Heart left ventricle (tissue), 16 donors: ENCODE results near the gene MAGI1. TPM values are rescaled to one million over a fixed set of nuclear protein-coding genes. Genes with fewer than 3 reads are reported as not detected.

Experiments used
- ATAC-seq, 4 donors: fragments of 200-7000 bp; cut with Tn5 transposase; one replicate each; pipeline ENCODE4 v1.9.1; 2020 to 2022; ENCODE audit warnings: moderate library complexity in 4 of 4, mild to moderate bottlenecking in 3 of 4, moderate number of reproducible peaks in 1 of 4
- DNase-seq, 5 donors: peaks; one replicate each; pipeline ENCODE4 v3.0.0-alpha.2; 2020
- H3K27ac ChIP-seq, 12 donors: fragments of 200-600 bp; sonication (generic) in 4 of 12; one replicate each; pipeline versions ENCODE4 v1.5.0 to v1.8.0; 2016 to 2022; ENCODE audit warnings: mild to moderate bottlenecking in 2 of 12
- H3K27me3 ChIP-seq, 9 donors: fragments of 200-600 bp; sonication (generic) in 2 of 9; one replicate each; pipeline versions ENCODE4 v1.5.1 to v1.8.0; 2016 to 2022; ENCODE audit warnings: mild to moderate bottlenecking in 3 of 9
- H3K36me3 ChIP-seq, 9 donors: fragments of 200-600 bp; sonication (generic) in 2 of 9; one replicate each; pipeline versions ENCODE4 v1.5.0 to v1.8.0; 2018 to 2022; ENCODE audit warnings: mild to moderate bottlenecking in 2 of 9
- H3K4me1 ChIP-seq, 12 donors: fragments of 200-600 bp; sonication (generic) in 4 of 12; one replicate each; pipeline versions ENCODE4 v1.5.0 to v1.8.0; 2016 to 2022; ENCODE audit warnings: mild to moderate bottlenecking in 3 of 12
- H3K4me3 ChIP-seq, 12 donors: fragments of 200-600 bp; sonication (generic) in 4 of 12; one replicate each; pipeline versions ENCODE4 v1.5.0 to v1.8.0; 2017 to 2022; ENCODE audit warnings: mild to moderate bottlenecking in 9 of 12, moderate library complexity in 4 of 12
- H3K9me3 ChIP-seq, 12 donors: fragments of 200-600 bp; sonication (generic) in 4 of 12; one replicate each; pipeline versions ENCODE4 v1.5.0 to v1.8.0; 2016 to 2022; ENCODE audit warnings: mild to moderate bottlenecking in 1 of 12
- CTCF ChIP-seq, 12 donors: fragments of 200-600 bp; sonication (generic) in 4 of 12; IDR thresholded peaks; one replicate each; pipeline versions ENCODE4 v1.5.0 to v1.8.0; 2018 to 2022; ENCODE audit warnings: antibody characterized with exemption in 12 of 12, mild to moderate bottlenecking in 5 of 12
- POLR2A ChIP-seq, 2 donors: fragments of 450-650 bp; IDR thresholded peaks; one replicate each; pipeline ENCODE4 v1.6.1; 2017; ENCODE audit warnings: antibody characterized with exemption in 2 of 2, mild to moderate bottlenecking in 2 of 2, moderate library complexity in 2 of 2
- WGBS, 4 donors: extraction: QIAGEN DNeasy Blood & Tissue Kit in 2 of 4; methylation state at CpG; one replicate each; pipeline versions ENCODE4 v1.1.5 to v1.1.7; 2013 to 2018; 5-methylcytosine and 5-hydroxymethylcytosine counted together
- intact Hi-C, 10 donors: fragments of 100-400 bp; cut with DNase I; formaldehyde crosslinking; loops; one replicate each; pipeline versions ENCODE4 v1.11.1 to v1.14.2; 2022
- polyA plus RNA-seq, 2 donors: library from polyadenylated mRNA; stranded (reverse); fragments of 200-250 nt; gene quantifications; one replicate each; pipeline ENCODE4 v1.2.3, GENCODE V29; 2013
- total RNA-seq, 9 donors: library from RNA; depleted of rRNA in 2 of 9; stranded (reverse); fragments of >200 nt in 2 of 9; fragmentation: NEBNext Ultra II Directional in 3 of 9; extraction: Animal tissue kit (Norgen Biotek cat#: 25700) in 3 of 9; gene quantifications; one replicate each; pipeline versions ENCODE4 v1.1.0 to v1.2.4, GENCODE V29; 2016 to 2023
- donor health status: ischemic (EF 13 %, LVEDD 7.1; RV severe dilation, severe dysfunction).
- donor health status: healthy with polysubstance abuse.
- donor health status: DM: no; HTN: yes; CAD: no.
- donor health status: DM: no; HTN: no; CAD: no.
- donor health status: ischemic (EF 25% LVEDD 6.9; RV normal size, moderate dysfunction).
- donor health status: ischemic (EF 25% LVEDD 5.7; RV mildly dilated, moderate dysfunction).
- donor health status: healthy.
- donor health status: DM: yes; HTN: yes; CAD: no.
- donor health status: ischemic (EF 35%, LVEDD 5.7; RV mildly dilated, moderate dysfunction).
- donor health status: nonischemic (EF 11% LVEDD 7.7; RV severe dilation, severe dysfunction).
- donor health status: DM: yes; HTN: yes; CAD: no.
- donor health status: PGD.
- donor health status: ischemic (EF 29% LVEDD 5.4; RV normal size, mild dysfunction).
- donor health status: nonischemic (EF 23%, LVEDD 6.1; RV moderate dilation, normal function).

The MAGI1 gene
- total and polyA plus RNA-seq, 11 donors: 18.5 to 52.1 (median 31.4) TPM

GRCh38 chr3:65772758-65773157, 266.0 kb downstream of the MAGI1 start:
- no peak overlapping the region for H3K27ac ChIP-seq
- no peak overlapping the region for H3K4me3 ChIP-seq
- H3K27me3 ChIP-seq: no peaks in the 10 kb centered on the region
- DNase-seq (no peak), ATAC-seq (no peak)
- 63 to 80% (median 72%) methylated on average over 3 of the region's 3 CpGs for WGBS, 4 donors
- peaks cover 0 to 13% (median 0%) of the 10 kb centered on the region in 12 donors for H3K4me1 ChIP-seq
- H3K36me3 ChIP-seq: no peaks in the 10 kb centered on the region
- TF ChIP-seq CTCF (IDR thresholded peaks at IDR 0.05) (no peak), POLR2A (IDR thresholded peaks at IDR 0.05) (no peak)
- intact Hi-C loops: no loop called here
- no peaks in the 10 kb centered on the region for H3K9me3 ChIP-seq

GRCh38 chr3:65767551-65767950, 271.2 kb downstream of the MAGI1 start:
- Histone ChIP-seq H3K27ac (no peak overlapping the region), H3K4me3 (no peak overlapping the region), H3K36me3 (no peaks in the 10 kb centered on the region), H3K9me3 (no peaks in the 10 kb centered on the region), H3K27me3 (no peaks in the 10 kb centered on the region), H3K4me1 (peaks cover 0 to 13% (median 0%) of the 10 kb centered on the region in 12 donors)
- WGBS, 4 donors: 91 to 95% (median 92%) methylated on average over 1 of the region's 1 CpG
- ATAC-seq: no peak
- TF ChIP-seq POLR2A (IDR thresholded peaks at IDR 0.05): no peak
- no peak for TF ChIP-seq CTCF (IDR thresholded peaks at IDR 0.05)
- DNase-seq: no peak
- intact Hi-C loops: no loop called here

- no peak overlapping the region for H3K4me3 ChIP-seq
- TF ChIP-seq POLR2A (IDR thresholded peaks at IDR 0.05) (no peak), CTCF (IDR thresholded peaks at IDR 0.05) (no peak)
- no peak overlapping the region for H3K27ac ChIP-seq
- H3K4me1 ChIP-seq: peaks cover 0 to 22% (median 8%) of the 10 kb centered on the region in 12 donors
- no peaks in the 10 kb centered on the region for H3K27me3 ChIP-seq
- DNase-seq: no peak
- intact Hi-C loops: no loop called here
- no peaks in the 10 kb centered on the region for H3K9me3 ChIP-seq
- H3K36me3 ChIP-seq: no peaks in the 10 kb centered on the region
- 94 to 96% (median 95%) methylated on average over 4 of the region's 4 CpGs for WGBS, 4 donors
- ATAC-seq: no peak
Observed at GRCh38 chr3:65762235-65762580, 276.5 kb downstream of the MAGI1 start.

- 77 to 85% (median 81%) methylated on average over 8 to 9 of the region's 9 CpGs for WGBS, 4 donors
- Histone ChIP-seq H3K4me3 (no peak overlapping the region), H3K27me3 (no peaks in the 10 kb centered on the region), H3K9me3 (no peaks in the 10 kb centered on the region), H3K4me1 (peaks cover 0 to 24% (median 8%) of the 10 kb centered on the region in 12 donors), H3K27ac (no peak overlapping the region), H3K36me3 (no peaks in the 10 kb centered on the region)
- intact Hi-C loops: no loop called here
- no peak for DNase-seq
- TF ChIP-seq POLR2A (IDR thresholded peaks at IDR 0.05) (no peak), CTCF (IDR thresholded peaks at IDR 0.05) (no peak)
- no peak for ATAC-seq
Observed at GRCh38 chr3:65761446-65762234, 277.1 kb downstream of the MAGI1 start.
